AG04450 (cell line): ENCODE data around the gene RNASE8. TPM values are rescaled to one million over a fixed set of nuclear protein-coding genes. Genes with fewer than 3 reads are reported as not detected.

Experiments used
- CTCF ChIA-PET: fragments of 300-600, 350-600 bp; formaldehyde crosslinking; extraction: SDS; loops from one replicate; lab custom pipeline; 2022; ENCODE audit warnings: antibody characterized with exemption, inconsistent platforms; lab: Charles Lee
- POLR2A ChIA-PET: fragments of 350-600 bp; formaldehyde crosslinking; extraction: SDS; loops from one replicate; lab custom pipeline; 2021; ENCODE audit warnings: antibody characterized with exemption, inconsistent platforms; lab: Yijun Ruan, JAX
- DNase-seq: peaks from one replicate; pipeline ENCODE4 v3.0.0-alpha.2; 2011; ENCODE audit warnings: low read depth, low spot score
- H3K27ac ChIP-seq: one replicate; pipeline ENCODE4 v1.5.1; 2012; ENCODE audit warnings: low read depth, low read length, control low read depth
- H3K27me3 ChIP-seq: one replicate; pipeline ENCODE4 v1.6.0; 2012; ENCODE audit warnings: low read length; ENCODE audit not compliant: control insufficient read depth, insufficient read depth
- H3K4me3 ChIP-seq: 2 replicates; pipeline ENCODE4 v1.5.1; 2011; ENCODE audit warnings: mild to moderate bottlenecking, low read depth, low read length, control low read depth
- H3K9me3 ChIP-seq: 2 replicates; pipeline ENCODE4 v1.5.1; 2012; ENCODE audit warnings: low read length; ENCODE audit not compliant: control insufficient read depth, insufficient read depth
- polyA plus RNA-seq: library from polyadenylated mRNA; depleted of rRNA; stranded (reverse); fragments of >200 nt; gene quantifications from 2 replicates; pipeline ENCODE4 v1.2.3, GENCODE V29; 2011
- TF ChIP-seq, protein P1 (sequence below): IDR thresholded peaks from 2 replicates; pipeline ENCODE4 v1.5.1; 2011; ENCODE audit warnings: low read depth, low read length, control low read depth, inconsistent platforms

Gene RNASE8
- polyA plus RNA-seq, 1 experiment, result not detected

DNA sequence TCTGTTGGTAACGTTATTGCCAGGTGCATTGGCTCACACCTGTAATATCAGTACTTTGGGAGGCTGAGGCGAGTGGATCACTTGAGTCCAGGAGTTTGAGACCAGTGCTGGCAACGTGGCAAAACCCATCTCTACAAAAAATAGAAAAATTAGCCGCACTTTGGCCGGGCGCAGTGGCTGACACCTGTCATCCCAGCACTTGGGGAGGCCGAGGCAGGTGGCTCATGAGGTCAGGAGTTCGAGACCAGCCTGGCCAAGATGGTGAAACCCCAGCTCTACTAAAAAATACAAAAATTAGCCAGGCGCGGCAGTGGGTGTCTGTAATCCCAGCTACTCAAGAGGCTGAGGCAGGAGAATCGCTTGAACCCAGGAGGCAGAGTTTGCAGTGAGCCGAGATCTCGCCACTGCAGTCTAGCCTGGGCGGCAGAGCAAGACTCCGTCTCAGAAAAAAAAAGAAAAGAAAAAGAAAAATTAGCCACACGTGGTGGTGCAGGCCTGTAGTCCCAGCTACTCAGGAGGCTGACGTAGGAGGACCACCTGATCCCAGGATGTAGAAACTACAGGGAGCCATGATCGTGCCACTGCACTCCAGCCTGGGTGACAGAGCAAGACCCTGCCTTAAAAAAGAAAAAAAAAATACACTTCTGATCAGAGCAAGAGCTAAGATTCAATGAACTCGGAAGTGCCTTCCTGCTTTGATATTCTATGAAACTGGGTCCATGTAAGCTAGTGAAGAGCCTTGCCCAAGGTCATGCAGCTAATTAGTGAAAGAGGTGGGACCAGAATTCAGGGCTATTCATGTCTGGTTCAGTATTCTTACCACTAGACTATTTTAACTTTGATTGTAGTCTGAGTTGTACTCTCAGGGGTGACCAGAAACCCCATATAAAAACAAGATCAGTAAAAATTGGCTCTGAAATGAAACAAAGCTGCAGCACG lies 4.2 kb upstream of the RNASE8 start:
- Histone ChIP-seq H3K27ac (no peak overlapping the region), H3K27me3 (peaks cover 3% of the 10 kb centered on the region), H3K9me3 (no peaks in the 10 kb centered on the region), H3K4me3 (no peak overlapping the region)
- TF ChIP-seq, protein P1, sequence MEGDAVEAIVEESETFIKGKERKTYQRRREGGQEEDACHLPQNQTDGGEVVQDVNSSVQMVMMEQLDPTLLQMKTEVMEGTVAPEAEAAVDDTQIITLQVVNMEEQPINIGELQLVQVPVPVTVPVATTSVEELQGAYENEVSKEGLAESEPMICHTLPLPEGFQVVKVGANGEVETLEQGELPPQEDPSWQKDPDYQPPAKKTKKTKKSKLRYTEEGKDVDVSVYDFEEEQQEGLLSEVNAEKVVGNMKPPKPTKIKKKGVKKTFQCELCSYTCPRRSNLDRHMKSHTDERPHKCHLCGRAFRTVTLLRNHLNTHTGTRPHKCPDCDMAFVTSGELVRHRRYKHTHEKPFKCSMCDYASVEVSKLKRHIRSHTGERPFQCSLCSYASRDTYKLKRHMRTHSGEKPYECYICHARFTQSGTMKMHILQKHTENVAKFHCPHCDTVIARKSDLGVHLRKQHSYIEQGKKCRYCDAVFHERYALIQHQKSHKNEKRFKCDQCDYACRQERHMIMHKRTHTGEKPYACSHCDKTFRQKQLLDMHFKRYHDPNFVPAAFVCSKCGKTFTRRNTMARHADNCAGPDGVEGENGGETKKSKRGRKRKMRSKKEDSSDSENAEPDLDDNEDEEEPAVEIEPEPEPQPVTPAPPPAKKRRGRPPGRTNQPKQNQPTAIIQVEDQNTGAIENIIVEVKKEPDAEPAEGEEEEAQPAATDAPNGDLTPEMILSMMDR, result no peak
- CTCF ChIA-PET, result interaction anchor here (0.6 to 0.8 kb wide), 2 partner anchors 9 to 39 kb away, joined by 3 to 4 read pairs; no protein-coding TSS in a partner anchor
- DNase-seq, result no peak
- POLR2A ChIA-PET, result no interaction called here

DNA sequence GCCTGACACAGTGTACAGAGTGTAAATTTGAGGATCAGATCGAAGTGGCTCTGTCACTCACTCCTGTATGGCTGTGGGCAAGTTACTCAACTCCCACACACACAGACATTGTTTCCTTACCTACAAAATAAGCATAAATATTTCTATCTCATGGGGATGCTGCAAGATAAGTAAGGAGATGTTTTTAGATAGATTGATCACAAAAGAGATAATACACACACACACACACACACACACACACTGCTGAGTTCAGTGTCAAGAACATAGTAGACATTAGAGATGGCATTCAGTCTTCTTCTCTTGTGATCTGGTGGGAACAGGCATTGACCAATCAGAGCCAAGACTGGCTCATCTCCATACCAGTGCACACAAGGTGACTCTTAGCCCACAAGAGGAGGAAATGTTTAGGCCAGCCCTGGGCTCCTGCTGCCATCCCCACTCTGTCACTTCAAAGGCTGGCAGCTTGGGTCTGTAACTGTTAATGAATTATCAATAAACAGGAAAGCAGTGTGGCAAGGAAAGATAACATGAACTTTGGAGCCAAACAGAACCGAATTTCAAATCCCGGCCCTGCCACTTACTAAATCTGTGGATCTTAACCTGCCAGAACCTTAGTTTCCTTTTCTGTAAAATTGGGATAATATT lies 3.4 kb upstream of the RNASE8 start:
- ChIA-PET CTCF (interaction anchor here (0.6 kb wide), 1 partner anchor 8 kb away, joined by 3 read pairs; no protein-coding TSS in a partner anchor), POLR2A (no interaction called here)
- no peaks in the 10 kb centered on the region for H3K9me3 ChIP-seq
- H3K27me3 ChIP-seq, result peaks cover 3% of the 10 kb centered on the region
- DNase-seq, result no peak
- H3K27ac ChIP-seq, result no peak overlapping the region
- TF ChIP-seq, protein P1, result no peak
- no peak overlapping the region for H3K4me3 ChIP-seq

DNA sequence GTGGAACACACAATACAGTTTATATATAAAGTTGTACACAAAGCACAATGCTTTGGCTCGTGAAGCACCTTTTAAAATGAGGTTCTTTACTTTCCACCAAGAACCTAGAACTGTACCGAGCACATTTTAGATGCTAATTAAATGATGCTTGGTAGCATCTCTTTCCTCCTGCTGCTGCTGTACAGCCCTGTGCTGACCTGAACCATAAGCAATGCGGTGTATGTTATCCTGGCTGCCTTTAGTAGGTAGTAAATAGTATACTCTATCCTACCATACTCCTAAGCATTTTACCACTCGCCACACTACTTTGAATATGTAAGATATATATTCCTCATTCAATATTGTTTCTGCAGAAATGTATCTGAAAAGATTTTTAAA lies 2.9 kb upstream of the RNASE8 start:
- H3K9me3 ChIP-seq, result no peaks in the 10 kb centered on the region
- ChIA-PET POLR2A (no interaction called here), CTCF (interaction anchor here (2.4 kb wide), 1 partner anchor 40 kb away, joined by 7 read pairs; no protein-coding TSS in a partner anchor)
- TF ChIP-seq, protein P1, result no peak
- peaks cover 3% of the 10 kb centered on the region for H3K27me3 ChIP-seq
- H3K4me3 ChIP-seq, result no peak overlapping the region
- no peak overlapping the region for H3K27ac ChIP-seq
- no peak for DNase-seq

DNA sequence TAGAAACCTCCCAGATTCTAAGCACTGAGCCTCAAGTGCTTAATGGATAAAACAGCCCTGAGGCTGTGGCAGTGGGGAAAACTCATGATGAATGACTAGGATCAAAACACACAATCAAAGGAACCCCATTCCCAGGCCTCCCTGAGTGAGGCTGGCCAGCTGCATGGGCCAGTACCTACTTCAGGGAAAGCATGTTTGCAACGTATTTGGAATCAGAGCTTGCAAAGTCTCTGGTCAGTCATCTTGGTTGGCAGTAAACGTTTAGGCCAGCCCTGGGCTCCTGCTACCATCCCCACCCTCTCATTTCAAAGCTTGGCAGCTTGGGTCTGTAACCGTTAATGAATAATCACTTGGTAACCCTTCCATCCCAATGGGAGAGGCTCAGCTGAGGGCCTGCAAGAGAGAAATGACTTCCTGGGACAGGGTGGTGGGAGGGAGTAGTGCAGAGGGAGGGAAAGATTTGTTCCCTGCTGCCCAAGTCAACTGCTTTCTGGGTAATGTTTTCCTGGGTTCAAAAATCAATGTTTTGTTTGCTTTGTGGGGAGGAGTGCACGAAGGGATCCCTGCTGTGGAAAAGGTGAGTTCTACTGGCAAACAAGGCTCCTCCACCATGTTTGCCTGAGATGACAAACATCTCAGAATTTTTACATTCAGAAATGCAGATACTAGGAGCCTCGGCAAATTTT lies 2.0 kb upstream of the RNASE8 start:
- no peak for DNase-seq
- TF ChIP-seq, protein P1, result no peak
- no peak overlapping the region for H3K27ac ChIP-seq
- H3K27me3 ChIP-seq, result peaks cover 3% of the 10 kb centered on the region
- H3K9me3 ChIP-seq, result no peaks in the 10 kb centered on the region
- ChIA-PET POLR2A (no interaction called here), CTCF (interaction anchor here (1.1 to 2.4 kb wide), 2 partner anchors 10 to 41 kb away, joined by 3 to 7 read pairs; no protein-coding TSS in a partner anchor)
- H3K4me3 ChIP-seq, result no peak overlapping the region
